Frontal cortex (tissue), 4 donors: ENCODE measurements around the gene APOM. TPM values are rescaled to one million over a fixed set of nuclear protein-coding genes. Genes with fewer than 3 reads are reported as not detected.

Experiments used
- DNase-seq, 2 donors: peaks; one replicate each; pipeline ENCODE4 v3.0.0; 2012; ENCODE audit warnings: low spot score in 2 of 2
- FAIRE-seq: peaks from 2 replicates; lab custom pipeline; 2012; peaks lifted over from hg19 to GRCh38; lab: Jason Lieb, UNC
- total RNA-seq: library from RNA; depleted of rRNA; stranded (reverse); fragments of >200 nt; gene quantifications from one replicate; pipeline ENCODE4 v1.2.3, GENCODE V29; 2014
- donor health status: control.
- donor health status: control.
- donor health status: control.

The APOM gene
- 0.41 TPM for total RNA-seq

DNA sequence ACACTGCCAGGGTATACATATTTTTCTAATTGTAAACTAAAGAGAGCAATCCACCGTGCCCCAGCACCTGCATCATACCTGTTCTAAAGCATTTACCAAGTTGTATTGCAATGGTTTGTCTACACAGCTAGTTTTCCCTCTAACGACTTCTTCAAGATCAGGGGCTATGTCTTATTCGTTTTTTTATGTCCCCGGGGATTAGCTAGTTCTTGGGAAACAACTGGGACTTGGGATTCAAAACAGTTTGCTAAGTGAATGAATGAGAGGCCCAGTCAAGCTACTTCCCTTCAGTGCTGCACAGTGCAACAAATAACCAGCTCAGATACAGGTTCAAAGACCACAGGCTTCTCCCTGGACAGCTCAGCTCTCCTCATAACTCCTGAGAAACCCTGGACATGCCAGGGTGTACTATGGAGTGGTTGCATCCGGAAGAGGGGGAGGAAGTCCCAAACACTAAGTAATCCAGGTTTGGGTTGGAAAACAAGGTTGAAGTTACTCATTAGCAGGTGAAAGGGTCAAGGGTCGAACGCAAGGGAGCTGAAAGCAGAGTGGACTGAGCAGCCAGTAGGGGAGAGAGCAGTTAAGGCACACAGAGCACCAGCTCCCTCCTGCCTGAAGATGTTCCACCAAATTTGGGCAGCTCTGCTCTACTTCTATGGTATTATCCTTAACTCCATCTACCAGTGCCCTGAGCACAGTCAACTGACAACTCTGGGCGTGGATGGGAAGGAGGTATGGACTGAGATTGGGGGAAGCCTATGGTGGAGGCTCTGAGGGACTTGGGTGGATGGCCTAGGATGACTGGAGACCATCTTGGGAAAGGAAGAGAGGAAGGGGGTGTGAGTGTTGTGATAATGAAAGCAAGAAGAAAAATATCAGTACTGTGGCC is at the start of gene APOM:
TSS of gene APOM (plus strand) at position 546 of the 889 bp plus-strand sequence. CDS start at position 619, 73 bp downstream.
- FAIRE-seq (no peak), DNase-seq (no peak)

DNA sequence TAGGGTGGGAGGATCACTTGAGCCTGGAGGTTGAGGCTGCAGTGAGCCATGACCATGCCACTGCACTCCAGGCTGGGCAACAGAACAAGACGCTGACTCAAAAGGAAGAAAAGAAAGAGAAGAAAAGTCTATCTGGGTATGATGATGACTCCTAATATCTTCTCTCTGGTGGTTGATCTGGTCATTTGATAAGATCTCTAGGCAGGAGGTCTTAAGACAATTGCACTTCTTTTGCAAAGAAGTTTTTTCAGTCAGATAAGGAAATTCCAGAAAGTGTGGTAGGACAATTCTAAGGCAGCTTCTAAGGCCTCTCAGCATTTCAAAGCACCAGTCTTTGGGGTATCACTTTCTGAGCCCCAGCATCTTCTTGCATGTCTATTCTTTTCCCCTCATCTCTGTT is 48.4 kb upstream of the APOM start:
- FAIRE-seq = no peak
- DNase-seq = no peak

DNA sequence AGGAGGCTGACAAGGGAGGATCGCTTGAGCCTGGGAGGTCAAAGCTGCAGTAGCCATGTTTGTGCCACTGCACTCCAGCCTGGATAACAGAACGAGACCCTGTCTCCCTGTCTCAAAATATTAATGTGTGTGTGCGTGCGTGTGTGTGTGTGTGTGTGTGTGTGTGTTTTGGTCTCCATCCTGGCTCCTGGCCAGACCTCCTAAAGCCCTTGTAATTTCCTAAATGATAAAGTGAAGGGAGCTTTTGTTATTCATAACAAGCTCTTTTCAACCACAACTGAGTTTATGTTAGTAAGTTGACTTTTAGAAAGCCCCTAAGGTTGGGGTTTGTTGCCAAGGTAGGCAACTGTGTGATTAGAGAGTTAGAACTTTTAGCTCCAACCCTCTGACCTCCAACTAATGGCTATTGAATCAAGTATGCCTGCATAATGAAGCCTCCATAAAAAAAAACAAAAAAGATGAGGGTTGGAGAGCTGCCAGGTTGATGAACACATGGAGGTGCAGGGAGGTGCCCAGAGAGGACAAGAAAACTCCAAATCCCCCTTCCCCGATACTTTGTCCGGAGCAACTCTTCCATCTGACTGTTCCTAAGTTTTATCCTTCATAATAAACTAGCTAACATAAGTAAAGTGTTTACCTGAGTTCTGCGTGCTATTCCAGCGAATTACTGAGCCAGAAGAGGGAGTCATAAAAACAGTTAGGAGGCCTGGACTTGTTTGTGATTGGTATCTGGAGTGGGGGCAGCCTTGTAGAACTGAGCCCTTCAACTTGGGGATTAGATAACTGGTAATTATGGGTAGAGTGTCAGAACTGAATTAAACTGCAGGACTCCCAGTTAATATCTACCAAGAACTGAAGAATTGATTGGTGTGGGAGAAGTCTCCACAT is 45.9 kb upstream of the APOM start:
- DNase-seq (no peak), FAIRE-seq (no peak)

DNA sequence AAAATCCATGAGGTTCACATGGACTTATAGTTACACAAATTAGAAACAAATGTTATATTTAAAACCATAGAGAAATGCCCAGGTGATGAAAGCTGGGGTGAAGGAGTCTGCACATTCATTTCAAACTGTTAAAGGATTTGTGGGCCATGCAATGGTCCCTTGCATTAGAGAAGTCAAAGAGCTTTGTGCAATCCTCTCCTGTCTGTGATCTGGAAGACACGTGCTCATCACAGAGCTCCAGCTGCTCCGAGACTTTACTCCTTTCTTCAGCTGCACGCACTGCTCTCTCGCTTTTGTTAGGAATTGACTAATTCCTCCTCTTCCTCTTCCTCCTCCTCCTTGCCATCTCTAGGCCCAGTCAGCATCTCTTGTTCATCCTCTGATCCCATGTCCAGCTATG is 44.7 kb upstream of the APOM start:
- no peak for FAIRE-seq
- no peak for DNase-seq

DNA sequence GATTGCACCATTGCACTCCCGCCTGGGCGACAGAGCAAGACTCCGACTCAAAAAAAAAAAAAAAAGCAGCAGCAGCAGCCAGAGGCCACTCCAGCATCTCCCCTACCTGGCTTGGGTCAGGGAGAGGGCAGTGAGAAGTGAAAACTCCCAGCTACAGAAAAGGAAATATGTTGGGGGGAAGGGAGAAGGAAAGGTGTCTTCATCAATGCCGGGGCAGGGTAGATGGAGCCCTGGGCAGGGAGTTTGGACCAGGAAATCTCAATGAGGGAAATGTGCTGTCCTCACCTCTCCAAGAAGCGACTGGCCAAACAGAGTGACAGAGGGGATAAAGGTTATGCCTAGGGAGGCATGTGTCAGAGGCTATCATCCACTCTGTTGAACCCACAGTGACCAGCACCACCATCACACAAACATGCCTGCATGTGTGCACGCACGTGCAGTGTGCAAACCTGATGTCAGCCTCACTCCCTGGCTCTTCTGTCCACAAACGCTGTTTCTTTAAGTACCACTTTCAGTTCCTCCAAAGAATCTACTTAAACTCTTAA is 41.5 kb upstream of the APOM start:
- no peak for DNase-seq

DNA sequence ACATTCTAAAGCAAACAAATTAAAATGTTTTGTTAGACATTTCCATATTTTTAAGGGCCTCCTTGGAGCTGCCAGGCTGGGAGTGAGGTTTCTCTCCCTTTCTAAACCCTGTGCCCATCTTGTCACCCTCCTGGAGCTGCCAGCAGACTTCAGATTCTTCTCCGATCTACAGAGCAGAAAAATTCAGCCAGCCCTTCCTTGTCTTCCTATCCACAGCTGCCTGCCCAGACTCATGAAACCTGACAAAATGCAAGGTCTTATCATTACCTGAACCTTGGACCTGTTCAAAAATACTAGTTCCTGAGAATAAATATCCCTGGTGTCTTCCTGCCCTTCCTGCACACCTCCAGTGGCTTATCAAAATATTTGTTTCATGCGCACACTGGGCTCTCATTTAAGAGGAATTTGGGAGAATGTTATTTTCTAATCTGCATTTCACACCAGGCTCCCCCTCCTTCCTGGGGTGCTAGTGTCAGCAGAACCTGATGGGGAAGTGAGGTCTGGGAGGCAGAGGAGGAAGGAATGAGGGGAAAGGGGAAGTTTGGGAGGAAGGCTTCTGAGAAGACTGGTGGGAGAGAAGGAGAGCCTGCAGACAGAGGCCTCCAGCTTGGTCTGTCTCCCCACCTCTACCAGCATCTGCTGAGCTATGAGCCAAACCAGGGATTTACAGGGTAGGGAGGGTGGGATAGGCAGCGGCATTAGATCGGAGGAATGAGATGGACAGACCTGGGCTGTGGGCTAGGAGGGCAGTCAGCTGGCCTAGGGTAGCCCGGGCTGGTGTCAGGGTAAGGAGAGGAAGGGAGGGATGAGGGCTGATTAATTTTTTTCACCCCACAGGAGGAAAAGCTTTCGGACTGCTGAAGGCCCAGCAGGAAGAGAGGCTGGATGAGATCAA is 40.8 kb upstream of the APOM start, which contains the start of gene AIF1:
TSS of gene AIF1 (plus strand) at position 551 of the 895 bp plus-strand sequence. CDS start at position 647, 96 bp downstream.
- FAIRE-seq (no peak), DNase-seq (no peak)

More for the DNA sequence above, 41.5 kb upstream of the APOM start:
- FAIRE-seq = no peak

DNA sequence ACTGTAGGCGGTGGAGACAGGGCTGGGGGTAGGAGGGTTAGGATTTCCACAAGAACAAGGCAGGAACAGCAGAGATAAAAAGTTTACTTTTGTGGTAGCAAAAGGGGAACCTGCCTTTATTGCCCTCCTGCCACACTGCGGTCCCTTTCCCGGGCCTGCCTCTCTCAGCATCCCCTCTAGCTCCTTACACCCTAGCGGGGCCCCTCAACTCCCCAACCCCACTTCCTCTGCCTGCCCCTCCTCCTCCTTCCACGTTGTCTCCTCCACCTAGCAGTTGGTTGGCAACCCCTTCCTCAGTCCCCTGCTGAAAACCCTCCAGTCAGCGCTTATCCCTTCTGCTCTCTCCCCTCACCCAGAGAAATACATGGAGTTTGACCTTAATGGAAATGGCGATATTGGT is 39.9 kb upstream of the APOM start:
- no peak for FAIRE-seq
- DNase-seq = no peak

DNA sequence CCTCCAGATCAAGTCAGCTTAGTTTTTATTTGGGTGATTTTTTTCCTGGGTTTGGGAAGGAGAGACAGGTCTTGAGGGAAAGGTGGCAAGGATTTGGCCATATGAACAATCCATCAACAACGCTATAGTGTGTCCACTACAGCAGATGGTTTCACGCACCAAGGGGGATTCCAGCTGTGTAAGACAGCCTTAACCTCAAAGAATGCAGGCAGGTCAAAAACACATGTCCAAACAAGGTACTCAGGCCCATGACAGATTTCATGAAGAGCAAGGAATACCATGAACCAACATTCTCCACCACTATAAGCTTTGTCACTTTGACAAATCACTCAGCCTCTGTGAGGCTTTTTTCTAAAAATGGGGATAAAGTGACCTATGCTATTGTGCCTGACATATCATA is 38.7 kb upstream of the APOM start:
- FAIRE-seq (no peak), DNase-seq (no peak)

DNA sequence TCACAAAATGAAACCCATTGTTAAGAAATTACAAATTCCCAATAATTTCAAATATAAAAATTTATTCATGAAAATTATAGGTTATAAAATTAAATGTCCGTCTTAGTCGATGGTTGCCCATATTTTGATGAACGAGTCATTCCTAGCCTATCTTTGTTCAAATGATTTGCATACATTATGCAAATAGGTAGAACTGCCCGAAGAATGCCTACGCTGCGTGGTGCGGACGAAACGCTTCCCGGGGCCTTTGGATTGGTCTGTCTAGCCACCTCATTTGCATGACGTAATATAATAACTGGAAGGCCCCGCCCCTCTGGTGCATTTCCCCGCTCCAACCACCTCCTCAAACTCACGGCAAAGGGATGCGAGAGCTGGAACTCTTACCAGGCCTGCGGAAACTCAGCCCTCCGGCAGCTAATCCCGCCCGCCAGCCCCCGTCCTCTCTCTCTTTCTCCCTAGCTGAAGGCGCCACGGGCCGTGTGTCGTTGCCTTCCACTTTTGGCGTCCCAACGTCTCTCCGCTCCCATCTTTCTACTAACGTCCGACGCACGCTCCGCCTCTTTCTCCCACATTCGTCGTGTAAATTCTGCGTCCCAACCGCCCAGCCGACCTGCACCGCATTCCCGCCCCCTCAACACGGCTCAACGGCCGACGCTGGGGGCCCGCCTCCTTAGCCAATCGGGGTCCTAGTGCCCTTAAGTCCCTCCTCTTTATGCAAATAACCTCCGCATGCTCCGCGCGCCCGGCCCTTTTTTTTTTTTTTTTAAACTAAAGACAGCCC is 35.7 kb upstream of the APOM start:
- peak; percentile 48 for FAIRE-seq
- DNase-seq = peak; percentile 79 to 91

DNA sequence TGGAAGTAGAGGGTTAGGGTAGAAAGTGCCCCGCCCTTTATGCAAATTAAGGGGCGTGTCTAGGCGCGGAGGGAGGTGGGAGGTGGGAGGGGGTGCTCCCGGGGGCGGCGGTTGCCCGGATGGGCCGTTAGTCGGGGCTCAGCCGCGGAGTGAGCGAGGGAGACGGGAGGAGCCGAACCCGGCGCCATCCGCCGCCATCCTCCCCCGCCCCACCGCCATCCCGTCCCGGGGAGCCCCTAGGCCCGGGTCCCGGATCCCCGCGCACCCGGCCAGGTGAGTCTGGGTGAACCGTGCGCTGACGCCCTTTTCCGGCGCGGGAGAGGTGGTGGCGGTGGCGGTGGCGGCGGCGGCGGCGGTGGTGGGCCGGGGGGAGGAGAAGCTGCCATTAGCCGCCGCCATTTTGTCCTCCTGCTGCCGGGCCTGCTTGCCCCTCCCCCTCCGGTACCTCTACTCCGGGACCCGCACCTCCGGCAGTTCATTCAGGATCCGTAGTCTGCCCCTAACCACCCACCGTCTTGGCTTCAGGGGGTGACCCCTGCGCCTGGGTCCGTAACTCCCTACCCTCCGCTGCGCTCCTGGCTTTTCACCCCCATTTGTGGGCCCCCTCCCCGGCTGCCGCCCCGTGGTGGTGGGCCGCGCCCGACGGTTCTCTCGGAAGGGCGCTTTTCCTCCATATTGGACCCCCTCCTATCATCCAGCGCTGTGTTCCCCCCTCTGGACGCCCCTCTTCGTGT is 34.9 kb upstream of the APOM start, which contains the start of gene PRRC2A:
TSS of gene PRRC2A (plus strand) at position 130 of the 734 bp plus-strand sequence. CDS start 2,075 bp downstream, outside the sequence.
- DNase-seq (peak; percentile 96 to 98), FAIRE-seq (no peak)

DNA sequence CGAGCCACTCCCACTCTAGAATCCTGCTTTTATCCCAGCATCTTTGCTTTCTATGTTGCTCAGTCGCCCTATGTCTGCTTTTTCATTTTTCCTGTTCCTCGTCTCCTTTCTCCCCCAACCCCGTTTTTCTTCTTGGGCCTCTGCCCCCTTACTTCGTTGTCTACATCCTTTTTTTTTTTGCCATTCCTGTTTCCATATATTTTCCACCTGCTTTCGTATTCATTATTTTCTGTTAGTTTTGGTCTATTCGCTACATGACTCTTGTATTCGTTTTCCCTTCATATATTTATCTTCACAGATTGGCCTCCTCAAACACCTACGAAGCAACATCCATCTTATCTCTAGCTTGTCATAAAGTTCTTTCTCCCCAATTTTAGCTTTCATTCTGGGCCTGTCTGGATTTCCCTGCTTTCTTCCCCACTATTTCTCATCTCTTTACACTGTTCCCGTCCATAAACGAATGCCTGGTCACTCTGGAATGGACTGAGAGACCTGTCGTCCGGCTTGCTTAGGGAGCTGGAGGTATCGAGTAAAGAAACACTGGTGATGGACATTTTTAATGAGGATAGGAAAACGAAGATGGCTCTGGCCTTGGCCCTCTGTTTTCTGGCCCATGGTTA is 34.3 kb upstream of the APOM start:
- no peak for DNase-seq
- FAIRE-seq = no peak

DNA sequence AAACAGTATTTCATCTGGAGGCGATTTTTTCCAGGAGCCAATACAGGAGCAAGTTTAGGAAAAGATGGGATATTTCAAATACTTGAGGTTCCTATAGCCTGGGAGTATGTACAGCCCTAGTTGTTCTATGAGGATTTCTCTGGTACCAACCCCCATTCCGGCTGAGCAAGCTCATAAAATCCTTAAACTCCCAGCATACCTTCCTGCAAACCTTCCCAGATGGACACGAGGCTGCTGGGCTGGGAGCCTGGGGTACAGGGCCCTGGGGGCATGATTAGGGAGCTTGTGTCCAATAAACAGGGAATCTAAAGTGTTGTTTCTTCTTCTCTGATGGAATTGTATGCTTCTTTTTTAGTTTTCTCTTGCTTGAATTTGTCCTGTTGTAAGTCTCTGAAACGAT is 33.7 kb upstream of the APOM start:
- FAIRE-seq (no peak), DNase-seq (no peak)

DNA sequence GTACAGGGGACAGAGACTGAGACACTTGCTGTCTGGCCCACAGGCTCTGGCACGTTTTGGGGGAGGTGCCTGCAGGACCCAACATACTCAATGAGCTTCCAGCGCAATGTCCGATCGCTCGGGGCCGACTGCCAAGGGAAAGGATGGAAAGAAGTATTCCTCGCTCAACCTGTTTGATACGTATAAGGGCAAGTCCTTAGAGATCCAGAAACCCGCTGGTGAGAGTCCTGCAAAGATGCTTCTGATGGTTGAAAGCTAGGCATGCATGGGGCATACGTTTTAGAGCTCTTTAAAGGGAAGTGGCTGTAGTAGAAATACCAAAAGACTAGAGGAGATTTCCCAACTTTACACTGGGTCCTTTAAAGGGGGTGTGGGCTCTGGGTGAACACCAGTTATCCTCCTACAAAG is 33.0 kb upstream of the APOM start:
- no peak for FAIRE-seq
- DNase-seq = no peak

DNA sequence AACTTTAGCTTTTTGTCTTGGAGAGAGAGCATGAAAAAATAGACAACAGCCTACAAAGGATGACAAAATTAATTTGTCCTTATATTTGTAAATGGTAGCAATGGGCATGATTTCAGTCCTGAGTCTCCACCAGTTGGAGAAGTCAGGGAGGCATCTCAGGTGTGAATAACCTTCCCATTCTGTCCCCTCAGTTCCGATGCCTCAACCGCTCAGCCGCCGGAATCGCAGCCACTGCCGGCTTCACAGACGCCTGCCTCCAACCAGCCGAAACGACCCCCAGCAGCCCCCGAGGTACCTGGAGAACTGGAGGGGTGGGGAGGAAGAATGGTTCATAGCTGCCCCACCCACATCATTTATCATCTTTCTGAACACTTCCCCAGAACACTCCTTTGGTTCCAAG is 31.6 kb upstream of the APOM start:
- FAIRE-seq (no peak), DNase-seq (no peak)

DNA sequence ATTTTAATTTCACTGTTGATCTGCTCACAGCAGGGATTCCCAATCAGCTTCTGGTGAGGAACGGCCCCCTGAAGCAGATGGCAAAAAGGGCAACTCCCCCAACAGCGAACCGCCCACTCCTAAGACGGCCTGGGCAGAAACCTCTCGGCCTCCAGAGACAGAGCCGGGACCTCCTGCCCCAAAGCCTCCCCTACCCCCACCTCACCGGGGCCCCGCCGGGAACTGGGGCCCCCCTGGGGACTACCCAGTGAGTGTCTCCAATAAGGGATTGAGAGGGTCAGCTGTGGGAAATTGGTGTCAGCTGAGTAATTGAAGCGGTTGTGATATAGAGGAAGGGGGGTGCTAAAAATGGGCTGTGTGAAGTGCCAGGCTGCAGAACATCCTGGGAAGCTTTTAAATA is 28.7 kb upstream of the APOM start:
- DNase-seq (no peak), FAIRE-seq (no peak)

DNA sequence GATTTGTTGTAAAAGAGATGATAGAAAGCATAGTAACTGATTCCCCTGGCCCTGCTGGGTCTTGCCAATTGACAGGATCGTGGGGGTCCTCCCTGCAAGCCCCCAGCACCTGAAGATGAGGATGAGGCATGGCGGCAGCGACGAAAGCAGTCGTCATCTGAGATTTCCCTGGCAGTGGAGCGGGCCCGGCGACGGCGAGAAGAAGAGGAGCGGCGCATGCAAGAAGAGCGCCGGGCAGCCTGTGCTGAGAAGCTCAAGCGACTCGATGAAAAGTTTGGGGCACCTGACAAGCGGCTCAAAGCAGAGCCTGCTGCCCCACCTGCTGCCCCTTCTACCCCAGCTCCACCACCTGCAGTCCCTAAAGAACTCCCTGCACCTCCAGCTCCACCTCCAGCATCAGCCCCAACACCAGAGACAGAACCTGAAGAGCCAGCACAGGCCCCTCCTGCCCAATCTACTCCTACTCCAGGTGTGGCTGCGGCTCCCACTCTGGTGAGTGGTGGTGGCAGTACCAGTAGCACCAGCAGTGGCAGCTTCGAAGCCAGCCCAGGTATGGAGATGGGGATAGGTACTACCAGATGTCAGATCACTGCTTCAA is 27.9 kb upstream of the APOM start:
- FAIRE-seq = no peak
- no peak for DNase-seq

DNA sequence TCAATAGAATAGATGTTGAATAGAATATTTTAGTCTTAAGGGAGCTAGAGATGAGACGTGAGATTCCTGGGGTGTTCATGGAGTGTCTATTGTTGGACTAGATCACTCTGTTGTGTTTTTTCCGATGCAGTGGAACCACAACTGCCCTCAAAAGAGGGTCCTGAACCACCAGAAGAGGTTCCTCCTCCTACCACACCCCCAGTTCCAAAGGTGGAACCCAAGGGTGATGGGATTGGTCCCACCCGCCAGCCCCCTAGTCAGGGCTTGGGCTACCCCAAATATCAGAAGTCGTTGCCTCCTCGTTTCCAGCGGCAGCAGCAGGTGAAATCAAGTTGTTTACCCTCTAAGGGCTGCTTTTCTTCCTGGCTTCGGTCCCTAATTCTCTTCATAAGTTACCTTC is 26.7 kb upstream of the APOM start:
- no peak for FAIRE-seq
- DNase-seq = no peak
